Gastroesophageal sphincter (tissue), 3 donors: ENCODE data around the gene DYNLT2B.

Source experiments
- CTCF ChIP-seq, 4 experiments: fragments of 200-600 bp in 2 of 4; fragments of 450-650 bp in 2 of 4; sonication (generic) in 1 of 4; IDR thresholded peaks; one replicate each; pipeline ENCODE4 v1.5.1; 2017 to 2019; ENCODE audit warnings: antibody characterized with exemption in 4 of 4, mild to moderate bottlenecking in 2 of 4, moderate library complexity in 2 of 4
- POLR2A ChIP-seq, 2 donors: fragments of 450-650 bp; IDR thresholded peaks; one replicate each; pipeline ENCODE4 v1.6.1; 2017; ENCODE audit warnings: antibody characterized with exemption in 2 of 2, mild to moderate bottlenecking in 2 of 2, moderate library complexity in 1 of 2

GRCh38 chr3:196327405-196327804 is 9.4 kb upstream of the DYNLT2B start:
- TF ChIP-seq CTCF (IDR thresholded peaks at IDR 0.05) (no peak), POLR2A (IDR thresholded peaks at IDR 0.05) (no peak)
